NCI-H1930 (cell line): ENCODE measurements around the gene CACNA2D4.

ENCODE experiments used
- DNase-seq, 2 experiments: peaks; one replicate each; lab custom pipeline; 2025; lab: John Stamatoyannopoulos, UW

The CACNA2D4 gene

GRCh38 chr12:1888923-1889322 lies 29.5 kb downstream of the CACNA2D4 start:
- no peak for DNase-seq

DNA sequence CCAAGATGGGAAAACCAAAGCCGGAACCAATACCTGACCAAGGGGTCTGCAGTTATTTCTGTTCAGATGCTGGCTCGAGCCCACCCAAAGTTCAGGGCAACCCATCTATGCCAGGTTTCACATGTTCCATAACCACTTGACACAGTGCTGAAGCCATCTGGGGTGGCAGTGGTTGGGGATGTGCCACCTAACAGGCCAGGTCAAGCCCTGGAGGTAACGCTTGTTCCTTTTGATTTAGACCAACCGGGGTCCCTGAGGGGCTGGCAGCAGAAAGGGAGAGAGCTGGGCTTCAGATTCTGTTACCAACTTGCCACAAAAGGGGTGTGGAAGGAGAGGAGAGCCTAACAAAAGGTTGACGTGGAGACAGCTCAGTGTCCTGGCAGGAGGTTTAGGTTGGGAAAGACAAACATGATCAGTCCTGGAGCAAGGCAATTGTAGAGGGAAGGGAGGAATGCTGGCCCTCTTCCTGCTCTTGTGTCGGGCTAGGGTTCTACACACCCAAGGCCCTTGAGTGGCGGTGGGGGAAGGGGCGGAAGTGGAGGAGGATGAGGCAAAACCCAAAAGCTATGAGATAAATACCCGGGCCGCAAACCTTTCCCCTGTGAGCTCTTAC lies 31.9 kb downstream of the CACNA2D4 start:
- DNase-seq, result no peak

GRCh38 chr12:1885599-1886245 lies 32.7 kb downstream of the CACNA2D4 start:
- no peak for DNase-seq

GRCh38 chr12:1885082-1885596 lies 33.3 kb downstream of the CACNA2D4 start:
- no peak for DNase-seq

GRCh38 chr12:1884651-1885050 lies 33.8 kb downstream of the CACNA2D4 start:
- no peak for DNase-seq

DNA sequence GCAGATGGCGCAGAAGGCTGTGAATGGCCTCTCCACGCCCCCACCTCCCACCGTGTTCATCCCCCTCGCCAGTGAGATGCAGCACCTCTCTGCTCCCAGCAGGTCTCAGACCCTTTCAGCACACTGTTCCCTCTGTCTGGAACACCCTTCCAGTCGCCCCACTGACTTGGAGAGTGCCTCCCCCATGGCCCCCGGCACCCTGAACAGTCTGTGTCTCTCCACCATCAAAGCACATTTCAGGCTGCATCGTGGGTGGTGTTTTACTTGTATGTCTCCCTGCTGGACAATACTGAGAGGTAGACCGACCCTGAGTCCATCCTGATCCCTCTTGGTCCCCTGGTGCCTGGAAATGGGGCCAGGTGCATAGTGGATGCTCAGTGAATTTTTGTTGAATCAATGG lies 34.9 kb downstream of the CACNA2D4 start:
- DNase-seq, result no peak

GRCh38 chr12:1882850-1883470 lies 35.5 kb downstream of the CACNA2D4 start:
- DNase-seq, result no peak

- DNase-seq, result no peak
Measured at GRCh38 chr12:1882405-1882804, 36.0 kb downstream of the CACNA2D4 start.

DNA sequence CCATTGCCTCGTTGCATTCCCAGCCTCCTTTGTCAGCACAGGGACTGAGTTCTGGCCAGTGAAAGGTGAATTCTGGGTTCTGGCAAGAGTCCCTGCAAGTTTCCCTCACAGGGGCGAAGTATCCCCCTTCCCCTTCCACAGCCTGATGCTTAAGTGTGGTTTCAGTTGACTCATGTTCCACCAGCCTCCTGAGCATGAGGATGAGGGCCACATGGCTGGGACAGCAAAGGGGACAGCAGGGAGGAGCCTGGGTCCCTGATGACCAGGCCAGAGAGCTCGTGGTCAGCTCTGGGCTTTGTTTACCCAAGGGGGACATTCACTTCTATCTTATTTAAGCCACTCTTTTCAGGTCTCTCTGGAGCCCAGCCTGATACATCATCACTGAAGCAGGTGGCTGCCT lies 36.5 kb downstream of the CACNA2D4 start:
- no peak for DNase-seq

GRCh38 chr12:1881301-1881700 lies 37.2 kb downstream of the CACNA2D4 start:
- DNase-seq, result no peak

GRCh38 chr12:1880876-1881275 lies 37.6 kb downstream of the CACNA2D4 start:
- DNase-seq, result no peak

GRCh38 chr12:1880153-1880845 lies 38.2 kb downstream of the CACNA2D4 start:
- no peak for DNase-seq

DNA sequence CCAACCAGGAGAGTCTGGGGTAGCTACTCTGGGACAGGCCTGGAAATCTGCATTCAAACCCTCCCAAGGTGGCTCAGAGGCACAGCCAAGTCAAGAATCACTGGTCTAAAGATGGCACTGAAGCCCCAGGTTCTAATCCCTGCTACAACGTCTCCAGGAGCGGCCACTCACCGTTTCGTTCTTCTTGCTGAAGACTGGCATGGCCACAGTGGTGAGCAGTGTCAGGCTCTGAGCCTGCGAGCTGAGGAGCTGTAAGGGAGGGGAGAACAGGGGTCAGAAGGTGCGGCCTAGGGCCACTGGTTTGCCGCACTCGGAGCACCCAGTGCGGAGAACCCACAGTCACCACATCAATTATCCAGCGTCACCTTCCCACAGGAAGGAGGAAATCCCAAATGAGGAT lies 38.8 kb downstream of the CACNA2D4 start:
- no peak for DNase-seq

- DNase-seq, result no peak
Measured at GRCh38 chr12:1878695-1879094, 39.8 kb downstream of the CACNA2D4 start.

DNA sequence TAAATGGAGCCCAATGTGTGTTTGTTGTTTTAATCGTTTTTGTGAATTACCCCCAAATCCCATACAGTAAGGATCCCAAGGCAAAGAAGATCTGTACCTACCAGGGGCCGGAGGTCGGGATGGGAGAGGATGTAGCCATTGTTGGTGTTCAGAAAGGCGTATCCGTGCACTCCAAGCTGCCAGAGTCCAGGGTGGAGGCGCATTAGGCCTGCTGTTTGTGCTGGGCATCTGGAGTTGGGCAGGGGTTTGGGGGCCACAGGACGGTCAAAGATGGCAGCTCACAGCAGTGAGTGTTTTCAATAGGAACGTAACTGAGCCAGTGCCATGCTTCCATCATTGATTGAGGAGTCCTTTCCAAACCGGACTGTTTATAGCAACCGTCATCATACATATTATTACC lies 40.2 kb downstream of the CACNA2D4 start:
- no peak for DNase-seq

DNA sequence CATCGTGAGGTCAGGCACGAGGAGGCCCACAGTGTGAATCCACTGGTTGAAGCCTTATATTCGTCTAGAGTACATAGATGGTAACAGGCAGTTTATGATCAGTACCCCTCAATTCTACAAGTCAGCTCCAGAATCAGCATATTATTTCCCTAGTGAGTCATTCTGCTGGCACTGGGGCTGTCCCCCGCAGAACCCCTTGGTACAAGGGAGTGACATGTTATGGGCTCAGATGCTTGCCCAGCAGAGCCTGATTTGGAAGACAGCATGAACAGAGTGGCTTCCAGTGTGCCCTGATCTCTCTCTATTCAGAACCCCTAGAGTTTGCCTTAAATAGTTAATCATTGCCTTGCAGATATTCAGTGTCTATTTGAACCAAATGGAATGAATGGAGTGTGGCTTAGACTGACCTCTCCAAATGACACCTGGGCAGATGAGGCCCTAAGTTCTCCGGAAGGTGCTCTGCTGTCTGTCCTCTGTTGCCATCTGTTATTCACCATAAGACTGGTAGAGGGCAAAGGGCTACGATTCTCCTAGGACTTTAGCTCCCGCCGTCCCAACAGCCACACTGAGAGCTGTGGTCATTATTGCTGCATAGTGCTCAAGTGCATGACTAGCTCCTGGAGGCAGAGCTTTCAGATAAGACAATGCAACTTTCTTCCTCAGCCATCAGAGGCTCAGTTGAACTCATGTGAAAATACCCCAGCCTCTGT lies 41.1 kb downstream of the CACNA2D4 start:
- DNase-seq, result no peak

- DNase-seq, result no peak
Measured at GRCh38 chr12:1876086-1876485, 42.4 kb downstream of the CACNA2D4 start.

- DNase-seq, result no peak
Measured at GRCh38 chr12:1875608-1876007, 42.8 kb downstream of the CACNA2D4 start.

- DNase-seq, result no peak
Measured at GRCh38 chr12:1873531-1874510, 44.6 kb downstream of the CACNA2D4 start.

- DNase-seq, result no peak
Measured at GRCh38 chr12:1872448-1872847, 46.0 kb downstream of the CACNA2D4 start.

DNA sequence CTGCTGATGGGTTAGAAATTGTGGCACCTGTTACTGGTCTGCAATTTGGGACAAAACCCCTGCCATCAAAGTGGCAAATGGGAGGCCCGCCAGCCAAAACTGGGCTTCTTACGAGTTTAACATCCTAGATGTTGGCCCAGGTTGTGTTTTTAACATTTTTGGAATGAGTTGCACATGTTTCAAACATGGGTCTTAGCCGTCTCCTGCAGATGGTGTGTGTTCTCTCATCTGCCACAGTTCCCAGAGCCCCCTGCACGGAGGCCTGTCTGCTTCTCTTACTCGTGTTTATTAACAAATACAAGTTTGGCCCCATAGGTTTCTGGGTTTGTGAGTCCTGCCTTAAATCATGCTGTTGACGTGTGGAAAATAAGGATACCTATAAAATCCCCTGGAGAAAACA lies 46.5 kb downstream of the CACNA2D4 start:
- no peak for DNase-seq
